DOHH2 (cell line): Measurements from ENCODE around the gene EPS15.

ENCODE experiments used
- CTCF ChIP-seq: fragments of 200-600 bp; sonication (generic); IDR thresholded peaks from one replicate; pipeline ENCODE4 v1.5.1; 2014; ENCODE audit warnings: antibody characterized with exemption, mild to moderate bottlenecking, low read depth, low read length; ENCODE audit not compliant: poor library complexity, severe bottlenecking
- EZH2phosphoT487 ChIP-seq: fragments of 200-600 bp; sonication (generic); IDR thresholded peaks from 2 replicates; pipeline ENCODE4 v1.6.1; 2017; ENCODE audit warnings: borderline replicate concordance, mild to moderate bottlenecking, antibody characterized with exemption, low read length, moderate library complexity, mixed read lengths

DNA sequence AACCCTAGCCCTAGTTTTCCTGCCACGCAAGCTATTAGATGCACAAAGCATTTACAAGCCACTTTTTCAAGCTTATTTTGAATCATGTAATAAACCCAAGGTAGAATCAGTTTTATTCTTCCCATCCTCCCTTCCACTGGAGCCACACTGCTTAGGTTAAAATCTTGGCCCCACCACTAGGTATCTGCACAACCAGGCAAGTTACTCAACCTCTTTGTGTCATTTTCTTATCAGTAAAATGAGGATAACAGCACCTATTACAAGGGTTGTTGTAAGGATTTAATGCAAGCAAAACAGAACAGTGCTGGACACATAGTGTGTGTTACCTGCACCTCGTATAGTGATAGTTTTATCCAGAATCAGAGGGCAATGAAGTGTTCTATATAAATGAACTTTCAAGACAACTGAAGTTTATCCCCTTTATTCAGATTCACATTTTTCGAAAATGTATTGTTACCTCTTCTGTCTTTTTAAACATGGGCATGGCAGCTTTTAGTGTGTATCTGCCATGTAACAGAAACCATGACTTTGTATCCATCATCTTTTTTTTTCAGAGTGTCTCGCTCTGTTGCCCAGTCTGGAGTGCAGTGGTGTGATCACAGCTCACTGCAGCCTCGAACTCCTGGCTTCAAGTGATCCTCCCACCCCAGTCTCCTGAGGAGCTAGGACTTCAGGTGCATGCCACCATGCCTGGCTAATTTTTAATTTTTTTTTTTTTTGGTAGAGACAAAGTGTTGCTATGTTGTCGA lies 171.5 kb downstream of the EPS15 start:
- TF ChIP-seq CTCF (no peak), EZH2phosphoT487 (no peak)
